ENCODE data around the gene HSPG2.
"Not testable (repeated sequence)": the region's sequence is repeated elsewhere in the genome, so short reads cannot be mapped to it uniquely, and the experiment has no call there.

HSPG2 gene

GRCh38 chr1:21911205-21912001 is 25.7 kb downstream of the HSPG2 start:
- no peak for FAIRE-seq

- no peak for FAIRE-seq
Measured at GRCh38 chr1:21910558-21911204, 26.4 kb downstream of the HSPG2 start.

GRCh38 chr1:21909787-21910503 is 27.2 kb downstream of the HSPG2 start:
- no peak for FAIRE-seq

GRCh38 chr1:21909286-21909759 is 27.8 kb downstream of the HSPG2 start:
- no peak for FAIRE-seq

DNA sequence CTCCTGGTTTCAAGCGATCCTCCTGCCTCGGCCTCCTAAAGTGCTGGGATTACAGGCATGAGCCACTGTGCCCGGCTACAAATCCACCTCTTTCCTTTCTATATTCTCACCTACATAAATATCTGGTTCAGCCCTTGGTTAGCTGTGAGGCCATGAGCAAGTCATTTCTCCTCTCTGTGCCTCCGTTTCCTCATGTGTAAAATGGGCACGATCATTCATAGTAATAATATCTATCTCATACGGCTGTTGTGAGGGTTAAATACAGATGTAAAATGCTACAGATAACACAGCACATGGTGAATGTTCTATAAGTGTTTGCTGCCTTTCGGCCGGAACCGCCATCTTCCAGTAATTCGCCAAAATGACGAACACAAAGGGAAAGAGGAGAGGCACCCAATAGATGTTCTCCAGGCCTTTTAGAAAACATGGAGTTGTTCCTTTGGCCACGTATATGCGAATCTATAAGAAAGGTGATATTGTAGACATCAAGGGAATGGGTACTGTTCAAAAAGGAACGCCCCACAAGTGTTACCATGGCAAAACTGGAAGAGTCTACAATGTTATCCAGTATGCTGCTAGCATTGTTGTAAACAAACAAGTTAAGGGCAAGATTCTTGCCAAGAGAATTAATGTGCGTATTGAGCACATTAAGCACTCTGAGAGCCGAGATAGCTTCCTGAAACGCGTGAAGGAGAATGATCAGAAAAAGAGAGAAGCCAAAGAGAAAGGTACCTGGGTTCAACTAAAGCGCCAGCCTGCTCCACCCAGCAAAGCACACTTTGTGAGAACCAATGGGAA is 29.2 kb downstream of the HSPG2 start:
- FAIRE-seq: not testable (repeated sequence)

- FAIRE-seq: no peak
Measured at GRCh38 chr1:21907079-21907418, 30.1 kb downstream of the HSPG2 start.

DNA sequence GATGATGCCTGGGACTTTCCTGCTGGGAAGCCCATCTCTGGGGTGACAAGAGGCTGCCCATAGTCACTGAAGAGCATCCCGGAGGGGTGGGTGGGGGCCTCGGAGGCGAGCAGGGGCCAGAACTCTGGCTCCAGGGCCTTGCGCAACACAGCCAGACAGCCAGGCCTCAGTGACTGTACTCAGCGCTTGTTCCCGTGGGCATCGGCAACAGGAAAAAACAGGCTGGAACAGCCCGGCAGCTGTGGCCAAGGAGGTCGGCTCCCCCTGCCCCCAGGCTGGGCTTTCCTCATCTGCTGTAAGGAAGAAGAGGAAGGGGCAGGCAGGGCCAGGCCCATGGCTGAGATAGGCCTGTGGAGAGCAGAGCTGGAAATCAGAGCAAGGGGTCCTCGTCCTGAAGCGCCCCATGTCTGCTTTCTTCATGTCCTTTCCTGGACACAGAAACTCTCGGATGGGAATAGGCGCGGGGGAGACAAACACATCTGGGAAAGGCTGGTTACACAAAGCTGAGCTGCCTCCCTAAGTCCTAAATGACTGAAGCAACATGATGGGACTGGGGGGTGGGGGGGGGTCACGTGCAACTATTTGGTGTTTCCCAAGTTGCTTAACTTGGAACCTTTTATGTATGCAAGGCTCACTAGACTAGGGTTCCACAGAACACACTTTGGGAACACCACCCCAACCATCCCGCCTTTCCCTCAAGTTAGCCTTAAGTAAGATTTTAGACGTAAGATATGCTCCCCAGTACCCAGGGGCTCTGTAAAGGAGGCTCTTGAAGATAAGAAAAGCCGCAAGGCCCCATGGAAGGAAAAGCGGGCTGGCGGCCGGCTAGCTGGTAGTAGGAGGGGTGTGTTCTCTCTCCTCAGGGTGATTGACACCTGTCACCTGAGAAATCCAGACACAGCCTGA is 30.7 kb downstream of the HSPG2 start:
- no peak for FAIRE-seq

GRCh38 chr1:21904704-21905520 is 32.2 kb downstream of the HSPG2 start:
- no peak for FAIRE-seq

DNA sequence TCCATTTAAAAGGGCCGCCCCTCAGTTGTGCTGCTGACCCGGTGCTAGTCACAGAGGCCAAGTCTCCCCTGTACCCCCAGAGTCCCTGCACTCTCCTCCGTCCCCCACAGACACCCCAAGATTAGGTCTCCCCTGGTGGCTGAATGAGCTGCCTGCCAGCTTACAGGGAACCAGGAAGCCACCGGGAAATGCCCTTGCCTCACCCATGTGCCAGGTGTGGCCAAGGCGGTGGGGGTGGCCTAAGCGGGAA is 32.7 kb downstream of the HSPG2 start:
- no peak for FAIRE-seq

DNA sequence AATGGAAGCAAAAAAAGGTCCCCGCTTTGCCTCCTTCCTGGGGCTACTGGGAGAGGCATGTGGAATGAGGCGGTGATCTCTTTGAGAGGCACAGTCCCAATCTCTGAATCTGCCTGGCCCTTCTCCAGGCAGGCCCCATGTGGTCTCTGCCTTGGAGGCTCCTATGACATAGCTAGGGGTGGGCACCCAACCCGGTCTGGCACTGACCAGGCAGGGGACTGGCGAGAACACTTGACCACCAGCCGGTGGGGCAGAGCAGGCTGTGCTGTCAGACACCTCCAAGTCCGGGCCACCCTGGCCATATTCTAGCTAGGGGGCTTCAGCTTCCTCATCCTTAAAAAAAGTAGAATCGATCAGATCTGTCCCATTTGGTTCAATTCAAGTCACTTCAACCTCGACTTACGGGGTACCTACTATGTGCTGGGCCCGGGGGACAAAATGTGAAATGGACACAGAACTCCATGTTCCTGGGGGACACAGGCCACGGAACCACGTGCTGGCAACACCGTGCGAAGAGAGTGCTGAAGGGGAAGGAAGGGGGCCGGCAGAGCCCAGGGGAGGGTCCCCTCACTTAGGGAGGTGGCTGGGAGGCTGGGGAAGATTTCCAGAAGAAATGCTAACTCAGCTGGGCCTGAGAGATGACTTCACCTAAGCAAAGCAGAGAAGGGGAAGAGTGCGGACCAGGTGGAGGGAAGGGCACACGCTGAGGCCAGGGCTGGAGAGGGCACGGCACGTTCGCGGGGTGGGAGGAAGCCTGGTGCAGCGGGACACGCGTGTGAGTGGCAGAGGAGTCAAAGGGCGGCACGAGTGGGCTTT is 33.3 kb downstream of the HSPG2 start:
- no peak for FAIRE-seq

- FAIRE-seq: no peak
Measured at GRCh38 chr1:21902026-21903012, 34.8 kb downstream of the HSPG2 start.

- no peak for FAIRE-seq
Measured at GRCh38 chr1:21901473-21901847, 35.6 kb downstream of the HSPG2 start.

DNA sequence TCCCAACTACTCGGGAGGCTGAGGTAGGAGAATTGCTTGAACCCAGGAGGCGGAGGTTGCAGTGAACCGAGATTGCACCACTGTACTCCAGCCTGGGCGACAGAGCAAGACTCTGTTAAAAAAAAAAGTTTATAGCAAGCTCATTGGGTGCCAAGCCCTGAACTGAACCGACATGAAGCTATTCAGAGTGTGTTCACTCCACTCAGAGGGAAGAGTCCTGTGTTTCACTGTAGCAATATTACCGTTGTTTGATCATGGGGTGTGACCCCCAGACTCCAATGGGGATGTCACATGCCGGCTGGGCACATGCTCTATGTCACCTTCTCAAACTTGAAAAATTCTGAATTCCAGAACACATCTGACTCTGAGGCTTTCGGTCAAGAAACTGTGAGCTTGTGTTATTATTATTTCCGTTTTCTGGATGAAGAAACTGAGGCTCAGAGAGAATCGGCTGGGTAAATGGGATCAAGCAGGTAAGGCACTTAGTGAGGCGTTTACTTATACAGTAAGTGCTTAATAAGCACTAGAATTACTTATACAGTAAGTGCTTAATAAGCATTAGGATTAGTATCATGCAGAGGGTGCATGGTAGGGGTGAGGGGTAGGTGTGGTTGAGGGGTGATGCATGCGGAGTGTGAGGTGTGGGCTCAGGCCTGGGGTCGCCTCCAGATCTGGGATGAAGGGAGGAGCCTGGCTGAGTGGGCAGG is 36.2 kb downstream of the HSPG2 start:
- FAIRE-seq: no peak

- FAIRE-seq: no peak
Measured at GRCh38 chr1:21899987-21900386, 37.1 kb downstream of the HSPG2 start.

DNA sequence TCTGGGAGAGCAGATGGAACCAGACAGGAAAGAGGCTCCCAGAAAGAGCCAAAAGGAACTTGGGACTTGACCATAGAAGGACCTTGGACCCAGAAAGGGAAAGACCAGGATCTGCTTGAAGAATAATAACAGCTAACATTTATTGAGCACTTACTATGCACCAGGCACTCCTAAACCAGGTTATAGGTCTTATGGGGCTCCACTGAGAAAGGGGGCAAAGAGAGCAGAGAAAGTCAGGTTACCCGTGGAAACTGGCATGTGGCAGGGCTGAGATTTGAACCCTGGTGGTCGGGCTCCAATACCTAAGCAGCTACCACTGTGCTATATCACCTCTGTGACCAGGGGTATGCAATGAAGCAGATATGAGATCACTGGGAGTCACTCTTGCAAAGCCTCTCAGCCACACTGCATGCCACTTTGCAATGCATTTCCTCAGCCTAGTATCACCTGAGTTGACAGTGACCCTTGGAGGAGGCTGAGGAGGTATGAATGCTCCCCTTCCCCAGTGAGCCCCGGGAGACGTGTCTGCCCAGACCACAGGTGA is 37.8 kb downstream of the HSPG2 start:
- no peak for FAIRE-seq

GRCh38 chr1:21898326-21899200 is 38.5 kb downstream of the HSPG2 start:
- FAIRE-seq: no peak

DNA sequence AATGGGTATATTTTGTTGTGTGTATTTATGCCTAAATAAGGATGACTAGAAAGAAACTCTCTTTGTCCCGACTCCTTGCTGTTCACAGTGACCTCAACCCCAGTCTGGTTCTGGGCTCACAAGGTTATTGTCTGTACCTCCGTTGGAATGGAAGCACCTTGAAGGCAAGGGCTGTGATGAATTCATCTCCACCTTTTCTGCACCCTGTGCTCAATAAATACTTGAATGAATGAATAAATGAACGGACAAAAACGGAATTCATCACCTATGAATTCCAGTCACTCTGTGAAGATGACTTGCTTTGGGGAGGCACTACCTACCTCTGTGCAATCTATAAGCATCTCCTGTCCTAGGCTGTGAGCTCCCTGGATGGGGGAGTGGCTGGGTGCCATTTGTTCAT is 39.3 kb downstream of the HSPG2 start:
- no peak for FAIRE-seq

Measured in A204.1 (cell line).